Activated B cell treated with CpG ODN at 0.5 μM for 24 hours (primary cell): ENCODE data around the gene PDE4DIP. TPM values are rescaled to one million over a fixed set of nuclear protein-coding genes. Genes with fewer than 3 reads are reported as not detected.
"Not testable (repeated sequence)": the region's sequence is repeated elsewhere in the genome, so short reads cannot be mapped to it uniquely, and the experiment has no call there.

Source experiments
- ATAC-seq: fragments of 200-7000 bp; cut with Tn5 transposase; one replicate; pipeline ENCODE4 v1.10.0; 2021; ENCODE audit warnings: low read depth, mild to moderate bottlenecking, moderate library complexity
- CTCF ChIA-PET: fragments of 350-600 bp; sonication (Branson Sonifier 250); formaldehyde crosslinking; loops from one replicate; lab custom pipeline; 2021; ENCODE audit warnings: antibody characterized with exemption; lab: Charles Lee
- POLR2A ChIA-PET: fragments of 350-600 bp; sonication (Branson Sonifier 250); formaldehyde crosslinking; loops from one replicate; lab custom pipeline; 2021; ENCODE audit warnings: antibody characterized with exemption; lab: Charles Lee
- DNase-seq: peaks from one replicate; pipeline ENCODE4 v3.0.0; 2022
- H3K27ac Mint-ChIP-seq: one replicate; pipeline ENCODE4 v1.8.0; 2020; ENCODE audit warnings: mixed read lengths
- H3K27me3 Mint-ChIP-seq: one replicate; pipeline ENCODE4 v1.8.0; 2021; ENCODE audit warnings: mixed read lengths
- H3K36me3 Mint-ChIP-seq: one replicate; pipeline ENCODE4 v1.8.0; 2021; ENCODE audit warnings: low read depth, mixed read lengths
- H3K4me1 Mint-ChIP-seq: one replicate; pipeline ENCODE4 v1.8.0; 2021; ENCODE audit warnings: mixed read lengths
- H3K4me3 Mint-ChIP-seq: one replicate; pipeline ENCODE4 v1.8.0; 2020; ENCODE audit warnings: mild to moderate bottlenecking, mixed read lengths
- H3K9me3 Mint-ChIP-seq: one replicate; pipeline ENCODE4 v1.8.0; 2020; ENCODE audit warnings: mixed read lengths
- intact Hi-C: fragments of 100-400 bp; cut with micrococcal nuclease; formaldehyde crosslinking; loops from one replicate; pipeline ENCODE4 v1.15.1; 2024
- total RNA-seq: library from RNA; stranded (reverse); gene quantifications from 2 replicates; pipeline ENCODE4 v1.2.3, GENCODE V29; 2022

Gene PDE4DIP
- total RNA-seq, 1 donor from 2014 or later = 33.2 TPM

DNA sequence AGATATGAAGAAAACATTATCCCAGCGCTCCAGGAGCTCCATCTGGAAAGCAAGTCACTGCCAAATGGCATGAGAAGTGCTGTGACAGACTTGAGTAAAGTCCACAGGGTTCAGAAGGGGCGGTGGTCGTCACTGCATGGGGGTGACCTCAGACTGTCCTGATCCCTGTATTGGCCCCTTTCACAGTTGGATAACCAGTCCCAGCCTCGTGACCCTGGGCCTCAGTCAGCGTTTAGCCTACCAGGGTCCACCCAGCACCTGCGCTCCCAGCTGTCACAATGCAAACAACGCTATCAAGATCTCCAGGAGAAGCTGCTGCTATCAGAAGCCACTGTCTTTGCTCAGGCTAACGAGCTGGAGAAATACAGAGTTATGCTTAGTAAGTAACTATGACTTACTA lies 158.4 kb downstream of the PDE4DIP start:
- ATAC-seq, CTCF ChIA-PET: not testable (repeated sequence)

DNA sequence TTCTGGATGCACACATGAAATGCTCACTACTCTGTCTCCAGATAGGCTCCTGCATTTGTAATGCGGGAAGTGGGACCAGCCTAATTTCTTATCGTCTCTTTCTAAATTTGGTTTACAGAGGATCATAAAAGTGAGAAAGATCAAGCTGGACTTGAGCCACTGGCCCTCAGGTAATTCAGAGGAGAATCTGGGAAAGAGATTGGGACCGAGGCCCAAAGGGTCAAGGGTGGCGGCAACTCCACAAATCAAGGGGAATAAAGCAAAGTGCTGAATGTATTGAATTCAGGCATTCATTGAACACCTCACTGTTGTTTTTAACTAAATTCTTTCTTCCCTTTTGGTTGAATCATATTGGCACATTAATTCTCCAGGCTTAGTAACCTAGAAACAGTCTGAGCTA lies 164.1 kb downstream of the PDE4DIP start:
- H3K27ac Mint-ChIP-seq, POLR2A ChIA-PET, H3K4me1 Mint-ChIP-seq, H3K36me3 Mint-ChIP-seq, H3K27me3 Mint-ChIP-seq, DNase-seq, CTCF ChIA-PET, H3K4me3 Mint-ChIP-seq, intact Hi-C loops, H3K9me3 Mint-ChIP-seq, ATAC-seq: not testable (repeated sequence)

More for the DNA sequence above, 158.4 kb downstream of the PDE4DIP start:
- DNase-seq, H3K9me3 Mint-ChIP-seq, H3K4me3 Mint-ChIP-seq, intact Hi-C loops, H3K27me3 Mint-ChIP-seq, H3K4me1 Mint-ChIP-seq, POLR2A ChIA-PET, H3K27ac Mint-ChIP-seq, H3K36me3 Mint-ChIP-seq: not testable (repeated sequence)

DNA sequence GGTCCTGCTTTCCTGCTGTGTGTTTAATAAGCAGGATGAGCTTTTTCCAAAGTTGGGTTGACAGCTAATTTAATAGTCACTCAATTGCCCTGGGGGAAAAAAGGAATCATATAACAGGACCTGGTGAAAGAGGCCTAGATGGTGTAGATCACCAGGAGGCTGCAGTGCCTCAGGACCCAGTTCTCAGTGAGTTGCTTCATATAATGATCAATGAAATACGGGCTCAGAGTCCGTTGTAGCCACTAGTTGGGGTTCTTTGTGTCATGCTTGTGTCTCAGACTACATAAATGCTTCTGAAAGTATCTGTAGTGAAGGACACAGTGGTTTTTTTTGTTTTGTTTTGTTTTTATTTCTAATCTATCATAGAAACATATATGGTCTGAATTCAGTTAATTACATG lies 164.5 kb downstream of the PDE4DIP start:
- H3K9me3 Mint-ChIP-seq, DNase-seq, ATAC-seq, H3K36me3 Mint-ChIP-seq, H3K4me1 Mint-ChIP-seq, H3K4me3 Mint-ChIP-seq, CTCF ChIA-PET, H3K27me3 Mint-ChIP-seq, intact Hi-C loops, H3K27ac Mint-ChIP-seq, POLR2A ChIA-PET: not testable (repeated sequence)

DNA sequence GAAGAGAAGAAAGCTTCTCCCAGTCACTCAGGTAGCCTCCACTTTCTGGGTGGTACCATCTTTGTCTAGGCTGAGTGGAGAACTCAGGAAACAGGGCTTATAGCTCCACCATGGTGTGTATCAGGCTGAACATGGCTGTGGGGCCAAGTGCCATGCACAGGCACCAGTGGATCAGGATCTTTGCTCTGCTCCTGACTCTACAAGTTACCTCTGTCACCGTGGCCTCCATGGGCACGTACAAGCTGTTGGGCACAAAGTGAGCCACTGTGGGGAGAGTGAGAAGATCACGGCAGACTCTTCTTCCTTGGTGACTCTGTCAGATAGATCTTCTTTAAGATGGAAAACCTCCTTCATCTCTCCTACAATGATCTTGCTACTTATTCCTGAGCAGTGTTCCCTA lies 165.5 kb downstream of the PDE4DIP start:
- H3K4me3 Mint-ChIP-seq, H3K27me3 Mint-ChIP-seq, ATAC-seq, H3K4me1 Mint-ChIP-seq, intact Hi-C loops, H3K27ac Mint-ChIP-seq, H3K9me3 Mint-ChIP-seq, DNase-seq, H3K36me3 Mint-ChIP-seq, POLR2A ChIA-PET, CTCF ChIA-PET: not testable (repeated sequence)

DNA sequence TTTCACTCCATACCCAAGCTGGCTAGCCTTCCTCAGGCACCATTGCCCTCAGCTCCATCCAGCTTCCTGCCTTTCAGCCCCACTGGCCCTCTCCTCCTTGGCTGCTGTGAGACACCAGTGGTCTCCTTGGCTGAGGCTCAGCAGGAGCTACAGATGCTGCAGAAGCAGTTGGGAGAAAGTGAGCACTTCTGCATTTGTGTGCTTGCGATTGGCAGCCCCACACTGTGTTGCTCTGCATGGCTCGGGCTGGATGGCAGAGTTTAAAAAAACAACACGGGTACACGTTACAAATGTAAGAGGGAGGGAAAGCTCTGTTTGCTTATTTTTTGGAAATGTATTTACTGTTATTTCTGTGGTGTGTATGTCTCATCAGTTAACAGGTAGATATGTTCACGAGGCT lies 168.4 kb downstream of the PDE4DIP start:
- peak; percentile 62 for ATAC-seq
- H3K36me3 Mint-ChIP-seq, intact Hi-C loops, H3K27me3 Mint-ChIP-seq, H3K27ac Mint-ChIP-seq, POLR2A ChIA-PET, H3K4me1 Mint-ChIP-seq, CTCF ChIA-PET, H3K4me3 Mint-ChIP-seq, H3K9me3 Mint-ChIP-seq, DNase-seq: not testable (repeated sequence)

DNA sequence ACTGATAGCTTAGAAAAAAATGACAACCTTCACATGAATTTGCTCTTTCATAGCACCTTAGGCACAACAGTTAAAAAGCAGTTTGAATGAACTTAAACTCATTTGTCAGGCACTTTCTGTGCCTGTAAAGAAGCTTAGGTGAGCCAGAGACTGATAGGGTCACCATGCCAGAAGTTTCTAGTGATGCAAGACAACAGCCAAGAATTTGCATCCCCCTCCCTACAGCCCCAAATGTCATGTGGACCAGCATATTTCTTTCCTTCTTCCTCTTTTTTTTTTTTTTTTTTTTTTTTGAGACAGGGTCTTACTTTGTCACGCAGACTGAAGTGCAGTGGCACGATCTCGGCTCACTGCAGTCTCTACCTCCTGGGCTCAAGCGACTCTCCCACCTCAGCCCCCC lies 169.3 kb downstream of the PDE4DIP start:
- CTCF ChIA-PET, intact Hi-C loops, H3K9me3 Mint-ChIP-seq, H3K4me1 Mint-ChIP-seq, H3K27ac Mint-ChIP-seq, POLR2A ChIA-PET, DNase-seq, H3K27me3 Mint-ChIP-seq, H3K36me3 Mint-ChIP-seq: not testable (repeated sequence)
- peak overlapping the region; percentile 46 for H3K4me3 Mint-ChIP-seq
- peak; percentile 88 for ATAC-seq

DNA sequence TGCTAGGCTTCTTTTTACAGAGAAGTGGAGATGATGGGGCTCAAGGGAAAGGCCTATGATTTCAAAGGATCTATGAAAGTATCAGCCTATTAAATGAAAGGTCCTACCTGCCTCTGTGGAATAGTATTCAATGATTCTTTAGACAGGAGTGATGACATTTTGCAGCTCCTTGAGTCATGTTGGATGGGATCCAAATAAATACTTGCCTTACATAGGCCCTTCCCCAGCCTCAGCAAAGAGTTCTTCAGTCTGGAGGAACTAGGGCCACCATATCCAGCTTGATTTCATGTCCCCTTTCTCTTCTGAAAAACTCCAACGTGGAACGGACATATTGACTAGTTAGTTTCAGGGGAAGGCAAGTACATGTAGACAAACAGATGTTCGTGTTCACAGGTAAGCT lies 171.3 kb downstream of the PDE4DIP start:
- H3K27ac Mint-ChIP-seq, H3K4me1 Mint-ChIP-seq, DNase-seq, H3K4me3 Mint-ChIP-seq, H3K27me3 Mint-ChIP-seq, ATAC-seq, CTCF ChIA-PET, POLR2A ChIA-PET, intact Hi-C loops, H3K9me3 Mint-ChIP-seq, H3K36me3 Mint-ChIP-seq: not testable (repeated sequence)

DNA sequence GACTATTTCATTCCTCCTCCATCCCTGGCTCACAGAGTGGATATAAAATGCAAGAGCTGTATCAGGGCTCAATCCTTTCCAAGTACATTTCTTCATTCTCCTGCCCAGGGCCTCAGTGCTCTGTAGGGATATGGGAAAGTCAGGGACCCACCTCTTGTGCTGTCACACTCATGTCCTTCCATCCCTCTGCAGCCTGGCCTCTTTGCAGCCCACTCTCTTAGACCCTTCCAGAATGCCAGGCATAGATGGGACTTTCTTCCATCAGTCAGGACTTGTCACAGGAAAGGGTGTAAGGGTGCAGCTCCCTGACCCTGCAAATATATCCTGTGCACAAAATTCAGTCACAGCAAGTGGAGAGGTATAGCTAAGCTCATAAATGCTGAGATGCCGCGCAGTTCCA lies 172.4 kb downstream of the PDE4DIP start:
- POLR2A ChIA-PET, intact Hi-C loops, H3K27me3 Mint-ChIP-seq, H3K27ac Mint-ChIP-seq, H3K4me1 Mint-ChIP-seq, DNase-seq, H3K4me3 Mint-ChIP-seq, H3K36me3 Mint-ChIP-seq, ATAC-seq, CTCF ChIA-PET, H3K9me3 Mint-ChIP-seq: not testable (repeated sequence)

DNA sequence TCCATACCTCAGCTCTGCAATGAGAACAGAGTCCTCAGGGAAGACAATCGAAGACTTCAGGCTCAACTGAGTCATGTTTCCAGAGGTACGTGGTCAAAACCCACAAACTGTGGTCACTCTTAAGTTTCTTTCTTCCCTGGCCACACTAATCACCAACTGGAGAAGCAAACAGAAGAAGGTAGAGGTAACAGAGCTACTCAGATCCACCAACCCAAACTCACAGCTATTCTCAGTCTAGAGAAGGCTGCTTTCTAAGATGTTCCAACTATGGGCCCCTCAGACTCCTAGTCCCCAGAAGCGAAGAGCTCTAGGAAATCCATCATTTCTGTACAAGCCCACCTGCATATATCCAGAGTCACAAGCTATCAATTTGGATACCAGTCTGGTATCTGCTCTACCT lies 174.3 kb downstream of the PDE4DIP start:
- H3K36me3 Mint-ChIP-seq, H3K4me1 Mint-ChIP-seq, intact Hi-C loops, H3K27me3 Mint-ChIP-seq, H3K9me3 Mint-ChIP-seq, H3K4me3 Mint-ChIP-seq, ATAC-seq, POLR2A ChIA-PET, H3K27ac Mint-ChIP-seq, CTCF ChIA-PET, DNase-seq: not testable (repeated sequence)

DNA sequence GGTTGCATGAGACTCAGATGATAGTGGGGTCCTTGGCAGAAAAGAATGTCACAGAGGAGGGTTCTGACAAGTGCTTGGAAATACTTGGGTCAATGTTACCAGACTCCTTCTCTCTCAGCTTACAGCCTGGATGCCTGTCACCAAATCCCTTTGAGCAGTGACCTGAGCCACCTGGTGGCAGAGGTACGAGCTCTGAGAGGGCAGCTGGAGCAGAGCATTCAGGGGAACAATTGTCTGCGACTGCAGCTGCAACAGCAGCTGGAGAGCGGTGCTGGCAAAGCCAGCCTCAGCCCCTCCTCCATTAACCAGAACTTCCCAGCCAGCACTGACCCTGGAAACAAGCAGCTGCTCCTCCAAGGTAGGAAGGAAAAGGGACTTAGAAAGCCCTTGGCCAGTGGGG lies 180.1 kb downstream of the PDE4DIP start:
- H3K27ac Mint-ChIP-seq, H3K4me3 Mint-ChIP-seq, ATAC-seq, H3K4me1 Mint-ChIP-seq, H3K9me3 Mint-ChIP-seq, H3K27me3 Mint-ChIP-seq, H3K36me3 Mint-ChIP-seq, DNase-seq, intact Hi-C loops, CTCF ChIA-PET, POLR2A ChIA-PET: not testable (repeated sequence)

DNA sequence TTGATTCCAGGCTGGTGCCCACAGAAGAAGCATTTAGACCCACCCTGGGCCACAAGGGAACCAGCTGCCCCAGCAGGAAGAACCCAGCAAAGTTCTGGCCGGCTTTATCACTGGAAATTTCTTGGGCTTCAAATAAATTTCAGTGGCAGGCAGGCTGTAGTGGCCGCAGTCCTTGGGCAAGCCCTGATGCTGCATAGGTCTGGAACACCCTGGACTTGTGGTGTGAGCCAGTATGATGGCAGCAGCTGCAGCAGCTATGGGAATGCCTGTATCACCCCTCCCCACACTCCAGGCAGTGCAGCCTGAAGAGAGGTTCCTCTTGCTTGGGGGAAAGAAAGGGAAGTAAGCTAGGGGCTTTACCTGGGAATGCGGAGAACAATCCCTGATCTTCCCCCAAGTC lies 189.7 kb downstream of the PDE4DIP start:
- POLR2A ChIA-PET, intact Hi-C loops, ATAC-seq: not testable (repeated sequence)

DNA sequence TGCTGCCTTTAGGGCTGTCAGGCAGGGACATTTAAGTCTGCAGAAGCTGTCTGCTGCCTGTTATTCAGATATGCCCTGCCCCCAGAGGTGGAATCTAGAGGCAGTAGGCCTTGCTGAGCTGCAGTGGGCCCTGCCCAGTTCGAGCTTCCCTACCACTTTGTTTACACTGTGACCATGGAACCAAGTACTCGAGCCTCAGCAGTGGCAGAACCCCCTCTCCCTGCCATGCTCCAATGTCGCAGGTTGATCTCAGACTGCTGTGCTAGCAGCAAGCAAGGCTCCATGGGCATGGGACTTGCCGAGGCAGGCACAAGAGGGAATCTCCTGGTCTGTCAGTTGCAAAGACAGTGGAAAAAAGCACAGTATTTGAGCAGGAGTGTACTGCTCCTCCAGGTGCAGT lies 198.8 kb downstream of the PDE4DIP start:
- not testable (repeated sequence) for H3K4me3 Mint-ChIP-seq

More for the DNA sequence above, 189.7 kb downstream of the PDE4DIP start:
- H3K27me3 Mint-ChIP-seq, H3K27ac Mint-ChIP-seq, H3K4me3 Mint-ChIP-seq, DNase-seq, H3K4me1 Mint-ChIP-seq, CTCF ChIA-PET, H3K9me3 Mint-ChIP-seq, H3K36me3 Mint-ChIP-seq: not testable (repeated sequence)

DNA sequence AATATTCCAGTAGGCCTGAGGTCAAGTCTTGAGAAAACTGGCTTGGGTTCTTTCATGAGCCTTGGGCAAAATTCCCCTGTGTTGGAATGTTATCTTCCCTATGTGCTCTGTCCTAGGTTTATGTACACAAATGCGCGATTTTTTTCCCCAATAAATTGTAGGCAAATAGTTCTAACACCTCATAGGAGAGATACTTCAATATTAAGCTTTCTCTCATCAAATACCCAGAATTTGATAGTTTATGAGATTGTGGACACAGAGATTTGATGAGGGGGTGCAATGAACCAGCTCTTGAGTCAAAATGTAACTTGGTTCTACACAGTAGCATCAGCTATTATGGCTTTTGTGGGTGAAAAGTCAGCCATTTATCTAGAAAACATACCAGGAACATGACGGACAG lies 220.4 kb downstream of the PDE4DIP start:
- H3K27ac Mint-ChIP-seq, H3K4me1 Mint-ChIP-seq, H3K9me3 Mint-ChIP-seq, POLR2A ChIA-PET, intact Hi-C loops, DNase-seq, ATAC-seq, CTCF ChIA-PET, H3K4me3 Mint-ChIP-seq, H3K27me3 Mint-ChIP-seq: not testable (repeated sequence)
- H3K36me3 Mint-ChIP-seq = peaks cover 14% of the 10 kb centered on the region

More for the DNA sequence above, 198.8 kb downstream of the PDE4DIP start:
- H3K27me3 Mint-ChIP-seq, H3K9me3 Mint-ChIP-seq, intact Hi-C loops, H3K4me1 Mint-ChIP-seq, H3K36me3 Mint-ChIP-seq, ATAC-seq, POLR2A ChIA-PET, CTCF ChIA-PET, DNase-seq, H3K27ac Mint-ChIP-seq: not testable (repeated sequence)
